GM23248 (cell line): ENCODE results near the gene AMPH.

Experiments used
- EZH2 ChIP-seq: fragments of 200-600 bp; sonication (generic); IDR thresholded peaks from 2 replicates; pipeline ENCODE4 v1.6.1; 2018; ENCODE audit warnings: antibody characterized with exemption, mild to moderate bottlenecking; ENCODE audit not compliant: insufficient read depth, poor library complexity, severe bottlenecking
- EZH2phosphoT487 ChIP-seq: fragments of 200-600 bp; sonication (generic); IDR thresholded peaks from 2 replicates; pipeline ENCODE4 v1.6.1; 2018; ENCODE audit warnings: antibody characterized with exemption, moderate library complexity, mild to moderate bottlenecking, low read depth; ENCODE audit not compliant: insufficient read depth

- TF ChIP-seq EZH2 (no peak), EZH2phosphoT487 (no peak)
These were observed 110.4 kb downstream of the AMPH start for GRCh38 chr7:38520741-38521140.
